Measurements from ENCODE around the gene NFIA.

The NFIA gene

DNA sequence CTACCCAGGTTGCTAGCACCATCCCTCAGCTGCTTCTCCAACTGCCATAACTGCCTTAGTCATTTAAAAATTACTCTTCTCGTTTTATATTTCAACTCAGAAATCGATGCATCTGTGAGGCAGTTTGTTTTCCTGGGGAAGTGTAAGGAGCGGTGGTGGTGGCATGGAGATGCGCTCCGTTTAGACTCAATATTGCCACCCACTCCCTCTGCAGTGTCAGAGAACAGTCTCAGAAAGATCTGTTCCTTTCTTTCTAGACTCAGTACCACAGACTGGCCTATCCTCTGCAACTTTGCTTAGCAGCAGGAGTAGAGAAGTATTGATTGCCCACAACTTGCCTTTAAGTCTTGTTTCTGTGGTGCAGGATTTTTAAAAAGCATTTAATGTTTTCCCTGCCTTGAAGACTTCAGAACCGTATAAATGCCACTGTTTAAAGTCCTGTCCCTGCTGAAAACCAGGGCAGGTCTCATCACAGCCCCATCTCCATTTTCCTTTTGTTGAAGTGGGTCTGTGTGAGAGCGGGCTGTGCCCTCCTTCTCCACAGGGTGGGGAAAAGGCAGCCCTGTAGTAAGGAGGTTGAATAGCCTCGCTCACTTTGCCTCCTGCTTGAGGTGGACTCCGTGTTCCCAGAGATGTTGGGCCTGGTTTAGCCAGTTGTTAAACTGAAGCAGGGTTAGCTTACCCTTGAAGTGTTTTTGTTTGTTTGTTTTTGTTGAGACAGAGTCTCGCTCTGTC, 105.2 kb downstream of the NFIA start:
- no peak for DNase-seq

DNA sequence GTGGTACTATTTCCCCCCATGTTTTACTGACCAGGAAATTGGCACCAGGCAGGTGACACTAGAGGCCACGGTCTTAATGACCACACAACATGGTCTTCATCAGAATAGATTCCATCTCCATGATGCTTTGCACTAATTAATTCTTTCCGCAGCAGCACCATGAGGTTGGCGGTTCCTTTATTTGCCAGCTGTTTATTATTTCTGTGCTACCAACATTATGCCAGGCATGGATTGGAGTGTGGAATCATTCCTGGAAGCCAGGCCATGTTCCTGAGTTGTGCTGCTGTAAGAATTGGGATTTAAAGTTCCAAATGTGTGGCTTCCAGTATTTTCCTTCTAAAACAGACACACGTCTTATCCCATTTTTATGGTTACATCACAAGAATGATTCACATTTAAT, 107.8 kb downstream of the NFIA start:
- no peak for DNase-seq

- DNase-seq = no peak
Observed at GRCh38 chr1:61190618-61191432, 108.5 kb downstream of the NFIA start.

GRCh38 chr1:61191433-61191720, 109.0 kb downstream of the NFIA start:
- no peak for DNase-seq

GRCh38 chr1:61192663-61193330, 110.4 kb downstream of the NFIA start:
- DNase-seq = no peak

DNA sequence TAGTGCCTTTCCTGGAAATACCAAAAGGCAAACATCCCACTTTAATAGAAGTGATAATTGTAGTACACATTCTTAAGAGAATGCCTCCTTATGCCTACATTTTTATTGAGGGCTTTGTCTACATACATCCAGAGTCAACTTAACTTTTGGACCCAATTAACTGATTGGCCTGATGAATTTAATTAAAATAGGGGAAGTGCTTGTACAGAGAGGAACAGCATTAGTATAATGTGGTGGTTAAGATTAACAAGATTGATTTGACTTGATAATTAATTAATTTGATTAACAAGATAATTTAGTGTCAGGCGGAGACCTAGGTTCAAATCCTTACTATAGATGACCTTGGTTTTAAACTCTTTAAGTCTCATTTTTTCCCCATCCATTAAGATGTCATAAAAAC, 111.4 kb downstream of the NFIA start:
- no peak for DNase-seq

GRCh38 chr1:61198554-61198953, 116.2 kb downstream of the NFIA start:
- DNase-seq = no peak

GRCh38 chr1:61201035-61201434, 118.7 kb downstream of the NFIA start:
- no peak for DNase-seq

DNA sequence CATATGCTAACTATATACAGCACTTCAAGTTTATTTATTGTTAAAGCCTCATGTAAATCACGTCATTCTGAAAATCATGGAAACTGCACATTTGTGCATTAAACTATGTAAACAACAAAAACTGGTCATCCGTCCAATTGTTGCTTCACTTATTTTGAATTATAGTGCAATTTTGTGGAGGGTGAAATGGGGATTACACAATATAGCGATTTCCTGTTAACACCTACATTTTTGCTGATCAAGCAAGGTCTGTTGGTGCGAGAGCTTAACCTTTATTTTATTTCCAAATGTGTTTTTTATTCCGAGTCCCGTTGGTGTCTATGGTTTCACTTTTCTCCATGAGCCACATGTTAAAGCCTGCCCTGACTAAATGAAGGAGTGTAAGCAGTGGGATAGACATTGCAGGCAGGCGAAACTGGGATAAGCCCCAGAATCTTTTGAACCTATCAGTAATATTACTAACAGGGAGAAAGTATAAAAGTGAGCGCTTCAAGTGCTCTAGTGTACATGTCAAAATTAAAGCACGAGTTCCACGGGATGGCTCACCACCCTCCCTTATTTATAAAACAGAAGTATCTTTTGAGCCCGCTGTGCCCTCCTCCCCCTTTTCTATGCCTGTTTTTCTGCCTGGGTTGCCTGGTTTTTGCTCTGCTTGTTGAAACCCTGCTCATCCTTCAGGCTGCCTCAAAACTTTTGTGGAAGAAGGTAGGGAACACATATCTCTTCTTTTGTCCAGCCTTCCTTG, 120.7 kb downstream of the NFIA start:
- DNase-seq = no peak

DNA sequence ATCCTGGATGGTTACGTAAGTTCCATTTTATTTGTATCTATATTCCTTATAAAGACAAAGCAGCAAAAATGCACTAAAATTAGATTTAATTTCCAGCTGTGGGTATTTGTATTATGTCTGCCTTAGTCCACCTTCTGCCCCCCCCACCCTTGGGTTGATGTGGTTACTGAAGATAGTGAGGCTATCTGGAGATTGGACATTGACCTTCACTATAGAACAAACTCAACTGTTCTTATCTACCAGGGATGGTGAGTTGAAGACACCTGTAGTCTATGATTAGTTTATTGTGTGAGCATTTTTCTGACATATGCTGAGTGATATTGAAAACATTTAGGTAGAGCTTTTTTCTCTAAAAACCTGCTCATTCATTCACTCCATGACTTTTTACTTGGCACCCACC, 122.2 kb downstream of the NFIA start:
- DNase-seq = no peak

- DNase-seq = no peak
Observed at GRCh38 chr1:61207416-61207815, 125.1 kb downstream of the NFIA start.

GRCh38 chr1:61208172-61208571, 125.8 kb downstream of the NFIA start:
- DNase-seq = no peak

DNA sequence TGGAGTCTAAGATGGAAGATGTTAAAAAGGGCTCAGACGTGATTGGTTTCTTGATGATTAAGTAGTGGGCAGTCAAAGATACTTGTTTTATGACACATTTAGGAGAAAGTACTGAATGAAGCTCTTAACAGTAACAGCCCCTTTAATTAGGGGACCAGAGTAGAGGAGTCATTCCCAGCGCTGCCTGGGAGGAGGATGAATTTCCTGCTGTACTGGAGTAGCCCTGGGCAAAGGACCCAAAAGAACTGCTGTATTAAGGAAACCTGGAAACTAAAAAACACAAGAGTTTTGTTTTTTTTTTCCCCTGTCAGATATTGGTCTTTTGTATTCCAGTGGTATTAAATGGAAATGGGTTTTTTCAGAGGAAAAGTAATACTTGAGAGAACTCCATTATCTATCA, 126.5 kb downstream of the NFIA start:
- no peak for DNase-seq

GRCh38 chr1:61210435-61211154, 128.2 kb downstream of the NFIA start:
- peak; percentile 9 for DNase-seq

- no peak for DNase-seq
Observed at GRCh38 chr1:61213245-61214011, 131.1 kb downstream of the NFIA start.

DNA sequence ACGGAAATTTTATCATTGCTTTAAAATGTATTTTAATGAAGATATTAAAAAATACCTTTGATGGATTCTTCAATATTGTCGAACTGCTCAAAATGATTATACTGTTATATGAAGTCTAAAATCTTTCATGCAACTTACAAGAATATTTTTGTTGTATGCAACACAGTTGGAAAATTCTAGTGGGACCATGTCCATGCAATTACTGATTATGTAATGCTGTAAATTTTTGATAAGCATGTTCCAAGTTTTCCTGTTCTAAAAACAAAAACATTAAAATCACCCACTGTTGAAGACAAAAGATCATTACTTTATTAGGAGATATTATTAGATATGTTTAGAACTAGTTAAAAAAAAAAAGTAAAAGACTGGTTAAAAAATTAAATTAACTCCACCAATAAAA, 132.8 kb downstream of the NFIA start:
- no peak for DNase-seq

DNA sequence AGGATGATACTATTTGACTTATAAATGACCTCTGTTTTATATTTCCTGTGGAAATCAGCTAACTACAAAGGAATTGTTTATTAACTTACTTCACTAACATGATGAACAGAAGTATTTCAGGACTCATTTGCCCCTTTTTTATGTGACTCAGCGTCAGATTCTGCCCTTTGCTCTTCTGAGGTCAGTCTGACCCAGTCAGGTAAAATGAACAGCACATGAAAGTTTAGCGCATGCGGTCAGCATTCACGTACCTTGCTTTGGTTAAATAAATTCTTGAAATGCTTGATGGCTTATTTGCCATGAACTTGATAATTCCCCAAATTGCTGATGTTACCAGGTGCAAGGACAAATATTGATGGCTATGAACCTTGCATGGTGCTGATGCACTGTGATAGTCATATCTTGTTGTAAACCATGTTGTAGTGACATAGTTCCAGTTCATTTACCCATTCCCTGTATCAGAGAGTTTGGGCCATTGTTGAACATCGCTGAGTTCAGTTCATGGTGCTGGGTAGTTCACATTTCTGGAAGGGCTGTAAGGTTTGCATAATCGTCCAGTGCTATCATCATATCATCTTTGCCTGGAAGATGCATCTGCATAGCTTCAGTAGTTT, 133.4 kb downstream of the NFIA start:
- no peak for DNase-seq

DNA sequence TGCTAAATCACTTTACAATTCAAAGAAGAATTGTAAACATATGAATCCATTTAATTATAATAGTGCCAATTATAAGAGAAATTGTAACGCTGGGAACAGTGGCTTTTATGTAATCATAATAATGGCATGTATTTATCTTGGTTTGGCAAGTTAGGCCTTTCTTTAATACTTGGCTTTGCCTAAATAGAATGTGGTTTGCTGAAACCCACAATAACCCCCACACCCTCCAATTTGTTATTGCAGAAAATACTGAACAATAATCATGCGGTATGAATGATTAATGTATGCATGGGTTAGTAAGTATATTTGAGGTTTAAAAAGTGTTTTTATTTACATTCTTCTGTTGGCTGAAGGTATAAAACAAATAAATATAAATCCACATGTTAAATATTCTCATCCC, 138.2 kb downstream of the NFIA start:
- DNase-seq = no peak

- no peak for DNase-seq
Observed at GRCh38 chr1:61221642-61222041, 139.3 kb downstream of the NFIA start.

- DNase-seq = no peak
Observed at GRCh38 chr1:61222240-61222639, 139.9 kb downstream of the NFIA start.

DNA sequence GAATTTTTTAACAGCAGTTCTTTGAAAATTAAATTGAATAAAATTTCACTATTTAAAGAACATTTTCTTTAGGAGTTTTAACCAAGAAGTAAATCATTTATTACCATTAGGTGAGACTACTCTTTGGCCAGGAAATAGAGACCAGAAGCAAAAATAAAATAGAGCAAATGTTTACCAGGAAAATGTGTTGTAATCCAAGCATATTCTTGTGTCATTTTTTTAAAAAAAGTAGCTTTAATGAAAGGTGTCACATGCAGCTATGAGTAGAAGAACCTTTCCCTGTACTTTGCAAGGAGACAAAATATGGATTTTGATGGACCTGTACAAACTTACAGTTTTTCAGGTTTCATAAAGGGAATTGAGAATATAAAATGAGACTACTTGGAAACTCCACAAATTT, 140.8 kb downstream of the NFIA start:
- no peak for DNase-seq

- no peak for DNase-seq
Observed at GRCh38 chr1:61224609-61225008, 142.2 kb downstream of the NFIA start.

Data from CD4-positive, alpha-beta T cell treated with Interleukin-21 for 1 hour (primary cell).